Peyer's patch (tissue), 4 donors: ENCODE data around the gene LRSAM1.

Experiments
- CTCF ChIP-seq, 6 experiments: fragments of 450-650 bp in 4 of 6; fragments of 200-600 bp in 2 of 6; sonication (generic) in 1 of 6; IDR thresholded peaks; one replicate each; pipeline ENCODE4 v1.5.1; 2017 to 2019; ENCODE audit warnings: antibody characterized with exemption in 6 of 6, mild to moderate bottlenecking in 3 of 6, moderate library complexity in 1 of 6
- POLR2A ChIP-seq, 2 donors: fragments of 450-650 bp; IDR thresholded peaks; one replicate each; pipeline ENCODE4 v1.5.1; 2017; ENCODE audit warnings: antibody characterized with exemption in 2 of 2, mild to moderate bottlenecking in 2 of 2, moderate library complexity in 2 of 2

- TF ChIP-seq POLR2A (IDR thresholded peaks at IDR 0.05) (no peak), CTCF (IDR thresholded peaks at IDR 0.05) (no peak)
Observed at GRCh38 chr9:127524373-127524772, 73.1 kb downstream of the LRSAM1 start.
